ENCODE measurements around the gene TRIM40. TPM values are rescaled to one million over a fixed set of nuclear protein-coding genes. Genes with fewer than 3 reads are reported as not detected.

The TRIM40 gene
- total RNA-seq, 1 donor from 2014 or later: not detected

DNA sequence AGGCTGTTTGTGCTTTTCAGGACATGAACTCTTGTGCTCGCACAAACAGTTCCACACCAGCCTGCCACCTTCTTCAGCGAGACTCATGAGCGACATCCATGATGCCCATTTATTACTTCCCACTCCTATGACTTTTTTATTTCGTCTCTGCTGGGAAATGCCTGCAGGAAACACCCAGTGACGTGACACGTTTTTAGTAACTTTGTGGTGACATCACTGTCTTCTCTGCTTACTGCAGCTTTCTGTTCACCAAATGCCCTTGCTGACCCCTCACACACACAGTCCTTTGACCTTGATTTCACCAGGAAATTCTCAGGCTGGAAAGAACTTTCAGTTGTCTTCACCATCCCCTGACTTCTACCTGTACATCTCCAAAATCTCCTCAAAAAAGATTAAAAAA lies 8.9 kb downstream of the TRIM40 start:
- no peaks in the 10 kb centered on the region for H3K36me3 ChIP-seq (ENCODE audit: control insufficient read depth, insufficient read depth, low read length)
- no peak for DNase-seq (ENCODE audit: low read depth)
- no peak overlapping the region for H3K4me3 ChIP-seq (ENCODE audit: low read depth, low read length)
- TF ChIP-seq, protein P1, sequence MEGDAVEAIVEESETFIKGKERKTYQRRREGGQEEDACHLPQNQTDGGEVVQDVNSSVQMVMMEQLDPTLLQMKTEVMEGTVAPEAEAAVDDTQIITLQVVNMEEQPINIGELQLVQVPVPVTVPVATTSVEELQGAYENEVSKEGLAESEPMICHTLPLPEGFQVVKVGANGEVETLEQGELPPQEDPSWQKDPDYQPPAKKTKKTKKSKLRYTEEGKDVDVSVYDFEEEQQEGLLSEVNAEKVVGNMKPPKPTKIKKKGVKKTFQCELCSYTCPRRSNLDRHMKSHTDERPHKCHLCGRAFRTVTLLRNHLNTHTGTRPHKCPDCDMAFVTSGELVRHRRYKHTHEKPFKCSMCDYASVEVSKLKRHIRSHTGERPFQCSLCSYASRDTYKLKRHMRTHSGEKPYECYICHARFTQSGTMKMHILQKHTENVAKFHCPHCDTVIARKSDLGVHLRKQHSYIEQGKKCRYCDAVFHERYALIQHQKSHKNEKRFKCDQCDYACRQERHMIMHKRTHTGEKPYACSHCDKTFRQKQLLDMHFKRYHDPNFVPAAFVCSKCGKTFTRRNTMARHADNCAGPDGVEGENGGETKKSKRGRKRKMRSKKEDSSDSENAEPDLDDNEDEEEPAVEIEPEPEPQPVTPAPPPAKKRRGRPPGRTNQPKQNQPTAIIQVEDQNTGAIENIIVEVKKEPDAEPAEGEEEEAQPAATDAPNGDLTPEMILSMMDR (IDR thresholded peaks at IDR 0.05; ENCODE audit: insufficient read depth, low read length, poor library complexity, severe bottlenecking): no peak
- H3K27me3 ChIP-seq (ENCODE audit: control insufficient read depth, insufficient read depth, low read length): peaks cover 15% of the 10 kb centered on the region

- Histone ChIP-seq H3K36me3 (ENCODE audit: control insufficient read depth, insufficient read depth, low read length) (no peaks in the 10 kb centered on the region), H3K4me3 (ENCODE audit: low read depth, low read length) (no peak overlapping the region), H3K27me3 (ENCODE audit: control insufficient read depth, insufficient read depth, low read length) (peaks cover 15% of the 10 kb centered on the region)
- TF ChIP-seq, protein P1 (IDR thresholded peaks at IDR 0.05; ENCODE audit: insufficient read depth, low read length, poor library complexity, severe bottlenecking): no peak
- no peak for DNase-seq (ENCODE audit: low read depth)
These were observed 9.9 kb downstream of the TRIM40 start for GRCh38 chr6:30145818-30146217.

- H3K27me3 ChIP-seq (ENCODE audit: control insufficient read depth, insufficient read depth, low read length): peaks cover 15% of the 10 kb centered on the region
- TF ChIP-seq, protein P1 (IDR thresholded peaks at IDR 0.05; ENCODE audit: insufficient read depth, low read length, poor library complexity, severe bottlenecking): no peak
- no peak overlapping the region for H3K4me3 ChIP-seq (ENCODE audit: low read depth, low read length)
- H3K36me3 ChIP-seq (ENCODE audit: control insufficient read depth, insufficient read depth, low read length): no peaks in the 10 kb centered on the region
- no peak for DNase-seq (ENCODE audit: low read depth)
These were observed 11.2 kb downstream of the TRIM40 start for GRCh38 chr6:30147096-30147495.

DNA sequence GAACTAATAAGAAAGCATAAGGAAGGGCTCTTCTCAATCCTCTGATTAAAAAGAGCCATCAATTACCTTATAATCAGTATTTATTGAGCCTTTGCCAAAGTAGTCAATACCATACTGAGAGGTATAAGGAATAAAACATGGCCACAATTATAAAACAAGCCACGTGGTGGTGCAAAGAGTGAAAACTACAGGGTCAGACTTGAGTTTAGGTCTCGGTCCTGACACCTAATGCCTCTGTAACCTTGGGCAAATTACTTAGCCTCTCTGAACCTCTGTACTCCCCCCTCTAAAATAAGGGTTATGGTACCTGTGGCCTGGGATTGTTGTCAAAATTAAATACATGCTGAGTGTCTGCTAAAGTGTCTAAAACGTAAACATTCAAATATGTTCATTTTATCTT lies 13.3 kb downstream of the TRIM40 start:
- DNase-seq (ENCODE audit: low read depth): no peak
- Histone ChIP-seq H3K36me3 (ENCODE audit: control insufficient read depth, insufficient read depth, low read length) (no peaks in the 10 kb centered on the region), H3K27me3 (ENCODE audit: control insufficient read depth, insufficient read depth, low read length) (peaks cover 14% of the 10 kb centered on the region), H3K4me3 (ENCODE audit: low read depth, low read length) (no peak overlapping the region)
- TF ChIP-seq, protein P1 (IDR thresholded peaks at IDR 0.05; ENCODE audit: insufficient read depth, low read length, poor library complexity, severe bottlenecking): no peak

GRCh38 chr6:30149858-30150550 lies 14.1 kb downstream of the TRIM40 start:
- no peak for DNase-seq (ENCODE audit: low read depth)
- TF ChIP-seq, protein P1 (IDR thresholded peaks at IDR 0.05; ENCODE audit: insufficient read depth, low read length, poor library complexity, severe bottlenecking): no peak
- no peaks in the 10 kb centered on the region for H3K36me3 ChIP-seq (ENCODE audit: control insufficient read depth, insufficient read depth, low read length)
- no peak overlapping the region for H3K4me3 ChIP-seq (ENCODE audit: low read depth, low read length)
- peaks cover 9% of the 10 kb centered on the region for H3K27me3 ChIP-seq (ENCODE audit: control insufficient read depth, insufficient read depth, low read length)

All from kidney epithelial cell (primary cell).